ENCODE results near the gene DUSP7.

The DUSP7 gene

DNA sequence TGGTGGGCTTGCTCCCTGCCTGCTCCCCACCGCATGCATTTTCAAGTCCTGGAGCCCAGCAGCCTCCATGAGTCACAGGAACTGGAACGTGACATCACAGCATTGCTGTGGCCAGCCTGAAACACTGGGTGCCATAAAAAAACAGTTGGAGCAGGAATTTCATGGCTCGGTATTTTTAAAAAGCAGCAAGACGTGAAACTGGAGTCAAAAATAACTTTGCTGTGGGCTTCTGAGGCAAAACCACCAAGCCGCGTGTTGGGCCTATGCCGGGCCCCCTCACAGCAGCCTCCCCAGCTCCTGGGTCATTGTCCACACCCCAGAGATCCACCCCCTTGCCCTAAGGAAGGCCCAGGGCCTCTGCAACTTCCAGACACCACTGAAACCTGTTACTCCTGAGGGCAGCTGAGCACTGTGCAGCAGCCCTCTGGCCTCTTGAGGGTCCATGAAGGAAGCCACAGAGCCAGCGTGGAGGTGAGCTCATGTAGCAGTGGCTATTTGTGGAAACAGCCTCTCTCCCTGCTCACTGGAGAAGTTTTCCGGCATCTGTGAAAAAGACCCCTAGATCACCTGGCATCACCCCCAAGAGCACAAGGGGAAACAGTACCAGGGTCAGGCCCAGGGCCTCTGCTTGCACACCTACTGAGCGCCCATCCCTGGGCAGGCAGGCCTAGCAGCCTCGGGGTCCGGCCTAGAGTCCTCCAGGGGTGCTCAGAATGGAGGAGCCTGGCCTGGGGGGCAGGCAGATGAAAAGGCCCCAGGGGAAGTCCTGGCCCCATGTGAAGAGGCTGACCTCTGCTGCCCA lies 34.0 kb upstream of the DUSP7 start:
- H3K27ac ChIP-seq = no peak overlapping the region
- TF ChIP-seq, protein P1, sequence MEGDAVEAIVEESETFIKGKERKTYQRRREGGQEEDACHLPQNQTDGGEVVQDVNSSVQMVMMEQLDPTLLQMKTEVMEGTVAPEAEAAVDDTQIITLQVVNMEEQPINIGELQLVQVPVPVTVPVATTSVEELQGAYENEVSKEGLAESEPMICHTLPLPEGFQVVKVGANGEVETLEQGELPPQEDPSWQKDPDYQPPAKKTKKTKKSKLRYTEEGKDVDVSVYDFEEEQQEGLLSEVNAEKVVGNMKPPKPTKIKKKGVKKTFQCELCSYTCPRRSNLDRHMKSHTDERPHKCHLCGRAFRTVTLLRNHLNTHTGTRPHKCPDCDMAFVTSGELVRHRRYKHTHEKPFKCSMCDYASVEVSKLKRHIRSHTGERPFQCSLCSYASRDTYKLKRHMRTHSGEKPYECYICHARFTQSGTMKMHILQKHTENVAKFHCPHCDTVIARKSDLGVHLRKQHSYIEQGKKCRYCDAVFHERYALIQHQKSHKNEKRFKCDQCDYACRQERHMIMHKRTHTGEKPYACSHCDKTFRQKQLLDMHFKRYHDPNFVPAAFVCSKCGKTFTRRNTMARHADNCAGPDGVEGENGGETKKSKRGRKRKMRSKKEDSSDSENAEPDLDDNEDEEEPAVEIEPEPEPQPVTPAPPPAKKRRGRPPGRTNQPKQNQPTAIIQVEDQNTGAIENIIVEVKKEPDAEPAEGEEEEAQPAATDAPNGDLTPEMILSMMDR (conservative IDR thresholded peaks at IDR 0.05) = no peak

DNA sequence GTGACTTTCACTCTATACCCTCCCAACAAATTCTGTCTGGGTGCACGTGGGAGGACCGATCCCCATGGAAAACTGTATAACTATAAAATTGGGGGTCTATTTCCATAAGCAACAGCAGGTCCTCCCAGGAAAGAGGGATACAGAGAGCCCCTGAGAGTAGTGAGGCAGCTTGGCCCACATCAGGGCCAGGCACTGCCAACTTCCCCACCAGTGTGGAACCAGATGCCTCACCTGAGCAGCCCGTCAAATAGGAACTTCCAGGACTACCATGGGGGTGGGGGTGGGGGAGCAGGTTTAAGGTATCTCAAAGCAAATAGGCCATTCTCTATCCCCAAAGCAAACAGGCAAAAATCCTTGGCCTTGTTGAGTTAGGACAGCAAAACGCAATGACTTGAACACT lies 33.3 kb upstream of the DUSP7 start:
- H3K27ac ChIP-seq = no peak overlapping the region
- TF ChIP-seq, protein P1 (conservative IDR thresholded peaks at IDR 0.05) = no peak

DNA sequence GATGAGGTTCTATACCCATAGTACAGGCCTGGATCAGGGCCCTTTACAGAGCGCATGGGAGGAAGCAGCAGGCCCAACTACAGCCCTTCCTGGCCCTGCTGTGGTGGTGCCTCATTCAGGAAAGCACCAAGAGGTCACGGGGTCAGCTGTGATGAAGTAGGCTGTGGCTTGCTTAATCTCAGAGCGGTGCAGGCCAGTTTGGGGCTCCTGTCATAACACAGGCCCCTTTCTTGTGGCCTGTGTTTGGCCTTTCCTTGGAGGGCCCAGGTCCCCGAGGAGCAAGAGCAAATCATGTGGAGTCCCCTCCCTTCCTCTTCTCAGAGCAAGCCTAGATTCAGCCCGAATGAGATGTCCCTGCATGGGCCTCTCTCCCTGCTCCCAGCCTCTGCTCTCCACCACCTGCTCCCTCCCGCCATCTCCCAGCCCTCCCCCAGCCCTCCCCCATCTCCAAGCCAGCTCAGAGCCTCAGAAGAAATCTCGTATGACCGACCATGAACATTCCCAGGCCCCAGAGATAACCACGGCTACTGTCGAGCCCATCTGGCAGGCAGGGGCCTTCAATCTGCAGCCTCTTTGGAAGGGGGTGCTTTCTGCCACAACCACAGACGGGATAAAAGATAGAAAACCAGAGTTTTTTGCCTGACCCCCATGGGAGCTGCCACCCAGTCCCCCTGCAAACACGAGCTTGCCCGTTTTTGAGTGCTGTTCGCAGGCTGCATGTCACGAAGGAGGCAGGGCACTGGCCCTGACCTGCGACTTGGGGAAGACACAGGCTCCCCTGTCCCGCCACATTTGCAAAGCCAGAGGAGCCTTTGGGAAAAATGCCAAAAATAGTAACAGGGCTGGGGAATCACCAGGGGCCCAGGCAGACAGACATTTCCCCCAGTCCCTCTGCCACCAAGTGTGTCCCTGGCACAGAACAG lies 32.3 kb upstream of the DUSP7 start:
- TF ChIP-seq, protein P1 (conservative IDR thresholded peaks at IDR 0.05) = no peak
- H3K27ac ChIP-seq = no peak overlapping the region

DNA sequence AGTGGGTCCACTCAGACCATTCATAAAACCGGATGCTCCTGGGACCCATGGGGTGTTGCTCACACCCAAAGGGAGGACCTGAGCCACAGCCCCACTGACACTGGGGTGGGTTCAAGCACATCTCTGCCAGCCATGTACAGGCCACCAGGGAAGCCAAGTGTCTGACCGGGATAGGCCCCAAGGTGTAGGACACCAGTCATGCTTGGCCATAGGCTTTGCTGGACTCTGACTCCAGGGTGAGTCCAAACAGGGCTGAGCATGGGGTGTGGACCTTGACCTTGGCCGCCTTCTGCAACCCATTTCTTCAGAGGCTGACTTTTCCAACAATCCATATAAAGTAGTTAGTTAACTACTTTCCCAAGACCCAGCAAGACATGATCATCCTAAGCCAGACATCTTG lies 31.4 kb upstream of the DUSP7 start:
- TF ChIP-seq, protein P1 (conservative IDR thresholded peaks at IDR 0.05) = no peak
- H3K27ac ChIP-seq = no peak overlapping the region

DNA sequence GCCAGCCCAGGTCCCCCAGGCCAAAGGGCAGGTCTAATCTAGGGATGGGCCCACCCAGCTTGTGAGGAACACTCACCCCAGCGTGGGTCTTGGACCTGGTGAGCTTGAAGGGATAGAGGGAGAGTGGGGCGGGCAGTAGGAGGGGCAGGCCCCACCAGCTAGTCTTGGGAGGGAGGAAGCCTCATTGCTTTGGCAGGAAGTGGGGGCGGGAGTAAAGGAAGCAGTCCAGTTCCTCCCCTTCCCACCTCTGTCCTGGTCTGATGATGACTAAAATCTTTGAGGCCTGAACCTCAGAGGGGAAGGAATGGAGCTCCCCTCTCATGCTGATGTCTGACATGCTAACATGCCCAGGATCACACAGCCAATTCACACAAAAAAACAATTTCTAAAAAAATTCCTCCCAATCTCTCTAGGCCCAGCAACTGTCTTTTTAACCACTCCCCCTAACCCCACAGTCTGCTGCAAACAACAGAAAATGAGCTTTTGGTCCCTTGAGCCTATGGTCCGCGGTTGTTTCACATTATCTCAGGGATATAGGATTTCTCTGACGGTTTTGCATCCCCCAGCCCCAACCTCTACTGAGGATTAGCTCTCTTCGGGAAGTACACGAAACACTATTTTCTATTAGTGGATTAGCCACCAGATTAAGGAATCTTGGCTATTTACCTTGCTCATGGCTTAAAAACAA lies 30.7 kb upstream of the DUSP7 start:
- TF ChIP-seq, protein P1 (conservative IDR thresholded peaks at IDR 0.05) = no peak

DNA sequence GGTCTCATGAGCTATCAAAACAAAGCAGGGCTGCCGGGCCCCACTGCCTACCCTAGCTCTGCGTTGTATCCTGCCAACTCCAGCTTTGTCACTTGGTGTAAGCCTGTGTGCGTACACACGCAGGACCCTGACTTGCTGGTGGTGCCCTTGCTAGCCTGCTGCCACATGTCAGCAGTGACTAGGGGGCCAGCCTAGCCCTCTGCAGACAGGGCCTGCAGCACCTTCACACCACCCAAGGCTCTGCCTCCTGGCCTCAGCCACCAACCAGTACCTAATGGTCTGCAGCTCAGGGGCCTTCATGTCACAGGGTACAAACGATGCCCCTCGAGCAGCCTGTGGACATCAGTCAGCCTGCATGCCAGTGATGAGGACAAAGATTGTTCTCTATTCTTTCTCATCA lies 30.1 kb upstream of the DUSP7 start:
- no peak overlapping the region for H3K27ac ChIP-seq

More for the DNA sequence above, 30.7 kb upstream of the DUSP7 start:
- H3K27ac ChIP-seq = no peak overlapping the region

More for the DNA sequence above, 30.1 kb upstream of the DUSP7 start:
- TF ChIP-seq, protein P1 (conservative IDR thresholded peaks at IDR 0.05) = no peak
